IMR-90 (cell line): ENCODE measurements around the gene FNTB. TPM values are rescaled to one million over a fixed set of nuclear protein-coding genes. Genes with fewer than 3 reads are reported as not detected.

Experiments used
- ATAC-seq: fragments of 200-7000 bp; cut with Tn5 transposase; 2 replicates; pipeline ENCODE4 v1.9.1; 2020; ENCODE audit warnings: low read depth, mild to moderate bottlenecking, moderate library complexity
- BruUV-seq: library from RNA; stranded (reverse); fragments of 400-500 nt; replicated peaks from 2 replicates; lab custom pipeline; 2021; lab: Mats Ljungman, UMichigan
- CTCF ChIA-PET: fragments of 300-600 bp; formaldehyde crosslinking; extraction: SDS; loops from one replicate; lab custom pipeline; 2021; ENCODE audit warnings: antibody characterized with exemption; lab: Yijun Ruan, JAX
- POLR2A ChIA-PET: fragments of 300-600 bp; sonication (Branson Sonifier 250); formaldehyde crosslinking; loops from one replicate; lab custom pipeline; 2022; ENCODE audit warnings: antibody characterized with exemption; ENCODE audit not compliant: unreplicated experiment; lab: Charles Lee
- DNase-seq: peaks from one replicate; pipeline ENCODE4 v3.0.0; 2013
- H2AFZ ChIP-seq: replicated peaks from 2 replicates; pipeline ENCODE3; 2013; ENCODE audit warnings: low read length, mild to moderate bottlenecking; ENCODE audit not compliant: poor library complexity
- H2AK5ac ChIP-seq: 2 replicates; pipeline ENCODE4 v1.6.1; 2013; ENCODE audit warnings: low read depth, low read length, inconsistent platforms
- H2AK9ac ChIP-seq: replicated peaks from 2 replicates; pipeline ENCODE3; 2013; ENCODE audit warnings: mild to moderate bottlenecking, low read depth, low read length, moderate library complexity; ENCODE audit not compliant: poor library complexity
- H2BK120ac ChIP-seq: 2 replicates; pipeline ENCODE4 v1.6.1; 2013; ENCODE audit warnings: low read depth, low read length, inconsistent platforms
- H2BK15ac ChIP-seq: 3 replicates; pipeline ENCODE4 v1.6.1; 2013; ENCODE audit warnings: low read depth, low read length, inconsistent platforms
- H2BK20ac ChIP-seq: 2 replicates; pipeline ENCODE4 v1.6.1; 2013; ENCODE audit warnings: low read depth, mild to moderate bottlenecking, inconsistent platforms, low read length, moderate library complexity
- H2BK5ac ChIP-seq: 2 replicates; pipeline ENCODE4 v1.6.1; 2013; ENCODE audit warnings: mild to moderate bottlenecking, low read depth, low read length, inconsistent platforms; ENCODE audit not compliant: poor library complexity, severe bottlenecking
- H3K14ac ChIP-seq: replicated peaks from 2 replicates; pipeline ENCODE4 v1.6.1; 2013; ENCODE audit warnings: low read depth, low read length, inconsistent platforms
- H3K18ac ChIP-seq: 2 replicates; pipeline ENCODE4 v1.6.1; 2013; ENCODE audit warnings: low read depth, low read length, control low read depth
- H3K23ac ChIP-seq: 2 replicates; pipeline ENCODE4 v1.6.1; 2013; ENCODE audit warnings: low read depth, low read length, inconsistent platforms
- H3K27ac ChIP-seq: 2 replicates; pipeline ENCODE4 v1.5.1; 2013; ENCODE audit warnings: mild to moderate bottlenecking, control low read depth, low read length; ENCODE audit not compliant: insufficient read depth
- H3K27me3 ChIP-seq: 2 replicates; pipeline ENCODE4 v1.6.1; 2013; ENCODE audit warnings: low read length; ENCODE audit not compliant: control insufficient read depth, insufficient read depth
- H3K36me3 ChIP-seq: 2 replicates; pipeline ENCODE4 v1.6.1; 2013; ENCODE audit warnings: low read length, mixed read lengths; ENCODE audit not compliant: control insufficient read depth, insufficient read depth
- H3K4ac ChIP-seq: 2 replicates; pipeline ENCODE4 v1.6.1; 2013; ENCODE audit warnings: low read depth, low read length, inconsistent platforms
- H3K4me1 ChIP-seq: 2 replicates; pipeline ENCODE4 v1.6.1; 2013; ENCODE audit warnings: low read length, mixed read lengths; ENCODE audit not compliant: control insufficient read depth, insufficient read depth
- H3K4me2 ChIP-seq: 2 replicates; pipeline ENCODE4 v1.6.1; 2013; ENCODE audit warnings: low read depth, mild to moderate bottlenecking, control low read depth, low read length, moderate library complexity
- H3K4me3 ChIP-seq: 2 replicates; pipeline ENCODE4 v1.5.1; 2013; ENCODE audit warnings: low read depth, mild to moderate bottlenecking, control low read depth, low read length, moderate library complexity; ENCODE audit not compliant: insufficient read depth
- H3K56ac ChIP-seq: 2 replicates; pipeline ENCODE4 v1.6.1; 2013; ENCODE audit warnings: low read length, inconsistent platforms; ENCODE audit not compliant: insufficient read depth; ENCODE audit errors: extremely low read depth
- H3K79me1 ChIP-seq, 2 experiments: 2 replicates each; pipeline ENCODE4 v1.6.1; 2013; ENCODE audit warnings: low read length in 2 of 2, inconsistent platforms in 1 of 2, low read depth in 1 of 2
- H3K9ac ChIP-seq: 2 replicates; pipeline ENCODE4 v1.6.1; 2013; ENCODE audit warnings: low read depth, low read length, control low read depth
- H3K9me1 ChIP-seq: 2 replicates; pipeline ENCODE4 v1.6.1; 2013; ENCODE audit warnings: low read length, inconsistent platforms; ENCODE audit not compliant: insufficient read depth
- H3K9me3 ChIP-seq: 2 replicates; pipeline ENCODE4 v1.6.1; 2013; ENCODE audit warnings: low read length; ENCODE audit not compliant: control insufficient read depth, insufficient read depth
- H4K20me1 ChIP-seq: 2 replicates; pipeline ENCODE4 v1.6.1; 2013; ENCODE audit warnings: low read length, inconsistent platforms; ENCODE audit not compliant: insufficient read depth
- H4K5ac ChIP-seq: 2 replicates; pipeline ENCODE4 v1.6.1; 2013; ENCODE audit warnings: mild to moderate bottlenecking, low read depth, low read length, control low read depth
- H4K8ac ChIP-seq, 2 experiments: 2 replicates each; pipeline ENCODE4 v1.6.1; 2013; ENCODE audit warnings: low read depth in 2 of 2, low read length in 2 of 2, control low read depth in 1 of 2, inconsistent platforms in 1 of 2
- H4K91ac ChIP-seq: 2 replicates; pipeline ENCODE4 v1.6.1; 2013; ENCODE audit warnings: low read depth, low read length, inconsistent platforms; ENCODE audit not compliant: insufficient read depth
- CTCF ChIP-seq: conservative IDR thresholded peaks from 2 replicates; pipeline ENCODE4 v1.5.1; 2012; ENCODE audit warnings: mild to moderate bottlenecking, low read depth, low read length, improper control_type of control experiment
- MAFK ChIP-seq: IDR thresholded peaks from 2 replicates; pipeline ENCODE4 v1.6.1; 2012; ENCODE audit warnings: low read depth, low read length, improper control_type of control experiment
- MAZ ChIP-seq: IDR thresholded peaks from 2 replicates; pipeline ENCODE4 v1.6.1; 2012; ENCODE audit warnings: low read depth, mild to moderate bottlenecking, low read length, improper control_type of control experiment, moderate library complexity, borderline replicate concordance
- NFE2L2 ChIP-seq: fragments of 150-350 bp; IDR thresholded peaks from 2 replicates; pipeline ENCODE4 v1.6.1; 2016; ENCODE audit warnings: low read depth, mild to moderate bottlenecking, low read length
- RFX5 ChIP-seq: IDR thresholded peaks from 2 replicates; pipeline ENCODE4 v1.8.0; 2012; ENCODE audit warnings: low read depth, mild to moderate bottlenecking, low read length, moderate library complexity
- WGBS, 2 experiments: methylation state at CpG; one replicate each; pipeline versions ENCODE4 v1.1.5 to v1.1.7; 2013; ENCODE audit warnings: missing lambda C conversion rate in 2 of 2; ENCODE audit not compliant: insufficient read length in 1 of 2; ENCODE audit errors: extremely low coverage in 2 of 2; 5-methylcytosine and 5-hydroxymethylcytosine counted together
- dilution Hi-C: fragments of 300-500 bp; cut with HindIII; formaldehyde crosslinking; loops from one replicate; pipeline ENCODE4 v1.14.3; 2018; ENCODE audit warnings: low sequenced_read_pairs; ENCODE audit not compliant: unreplicated experiment
- in situ Hi-C: fragments of 300-500 bp; cut with MboI; formaldehyde crosslinking; loops from 3 replicates; pipeline ENCODE4 v1.14.3; 2019; ENCODE audit warnings: low sequenced_read_pairs, inconsistent platforms, mixed read lengths
- intact Hi-C: fragments of 100-400 bp; cut with micrococcal nuclease; formaldehyde crosslinking; loops from 2 replicates; pipeline ENCODE4 v1.10.0; 2022
- polyA plus RNA-seq, 3 experiments: library from polyadenylated mRNA; depleted of rRNA; stranded (reverse); fragments of >200 nt; gene quantifications; 2 replicates each; pipeline ENCODE4 v1.2.3, GENCODE V29; 2012; ENCODE audit warnings: low replicate concordance in 1 of 3
- total RNA-seq: library from RNA; depleted of rRNA; stranded (reverse); fragments of >200 nt; gene quantifications from 2 replicates; pipeline ENCODE4 v1.2.3, GENCODE V29; 2012

Gene FNTB
- total and polyA plus RNA-seq, 2 of the 4 experiments (the other 2 are of a cell fraction), result 9.9 to 18.5 TPM

GRCh38 chr14:64963611-64964010, 23.1 kb upstream of the FNTB start:
- Histone ChIP-seq H4K20me1 (no peaks in the 10 kb centered on the region), H3K14ac (no peak overlapping the region), H3K56ac (no peak overlapping the region), H2AFZ (no peak overlapping the region), H3K79me1 (no peaks in the 10 kb centered on the region), H2BK15ac (no peak overlapping the region), H3K4me1 (no peaks in the 10 kb centered on the region), H2BK5ac (no peak overlapping the region), H2AK9ac (no peak overlapping the region), H4K8ac (no peak overlapping the region), H3K36me3 (no peaks in the 10 kb centered on the region; the same call in 1 of the 2 replicates), H3K27me3 (no peaks in the 10 kb centered on the region), H3K27ac (no peak overlapping the region), H3K9me1 (no peaks in the 10 kb centered on the region; the same call in 1 of the 2 replicates), H3K23ac (no peak overlapping the region), H4K91ac (no peak overlapping the region), H3K9me3 (no peaks in the 10 kb centered on the region), H2AK5ac (no peak overlapping the region), H3K18ac (no peak overlapping the region), H3K4ac (no peak overlapping the region), H2BK20ac (no peak overlapping the region), H3K9ac (no peak overlapping the region), H3K4me3 (no peak overlapping the region), H3K4me2 (no peak overlapping the region), H2BK120ac (no peak overlapping the region), H4K5ac (no peak overlapping the region)
- WGBS, 2 experiments, result no CpG with 5 or more reads among the region's 1 CpG
- ChIA-PET POLR2A (no interaction called here), CTCF (no interaction called here)
- BruUV-seq, result no TSS peak
- intact Hi-C loops, result no loop called here
- in situ Hi-C loops, result no loop called here
- DNase-seq, result no peak
- TF ChIP-seq MAFK, result no peak
- TF ChIP-seq NFE2L2, result no peak
- no peak for TF ChIP-seq MAZ
- no peak for TF ChIP-seq CTCF
- TF ChIP-seq RFX5, result no peak
- dilution Hi-C loops, result no loop called here
- no peak for ATAC-seq
